ENCODE data around the gene TMEM145. TPM values are rescaled to one million over a fixed set of nuclear protein-coding genes. Genes with fewer than 3 reads are reported as not detected.

Gene TMEM145
- total RNA-seq, 2 donors from 2014 or later, result 0.94 TPM; not detected in 1

DNA sequence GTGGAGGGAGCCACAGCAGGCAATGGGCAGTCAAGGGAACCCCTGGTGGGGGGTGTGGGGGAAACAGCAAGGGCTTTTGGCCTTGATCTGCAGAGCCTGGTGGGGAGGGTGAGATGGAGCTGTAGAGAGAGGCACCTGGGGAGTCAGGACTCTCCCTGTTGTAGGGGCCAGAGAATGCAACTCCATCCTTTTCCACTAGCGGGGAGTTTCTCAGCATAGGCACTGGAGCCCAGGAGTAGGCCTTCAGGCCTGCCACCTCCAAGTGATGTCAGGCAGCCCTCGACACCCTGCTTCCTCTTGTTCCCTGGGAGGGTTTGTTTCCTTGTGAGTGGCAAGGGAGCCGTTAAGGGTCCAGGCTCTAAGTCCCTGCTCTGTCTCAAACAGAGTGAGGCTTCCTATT, 37.3 kb downstream of the TMEM145 start:
- no peaks in the 10 kb centered on the region for H3K9me3 ChIP-seq
- no peaks in the 10 kb centered on the region for H3K4me1 ChIP-seq
- no peak for DNase-seq (ENCODE audit: low spot score)
- peaks cover 16% of the 10 kb centered on the region for H3K36me3 ChIP-seq
- H3K27me3 ChIP-seq, result no peaks in the 10 kb centered on the region
- TF ChIP-seq, protein P1, sequence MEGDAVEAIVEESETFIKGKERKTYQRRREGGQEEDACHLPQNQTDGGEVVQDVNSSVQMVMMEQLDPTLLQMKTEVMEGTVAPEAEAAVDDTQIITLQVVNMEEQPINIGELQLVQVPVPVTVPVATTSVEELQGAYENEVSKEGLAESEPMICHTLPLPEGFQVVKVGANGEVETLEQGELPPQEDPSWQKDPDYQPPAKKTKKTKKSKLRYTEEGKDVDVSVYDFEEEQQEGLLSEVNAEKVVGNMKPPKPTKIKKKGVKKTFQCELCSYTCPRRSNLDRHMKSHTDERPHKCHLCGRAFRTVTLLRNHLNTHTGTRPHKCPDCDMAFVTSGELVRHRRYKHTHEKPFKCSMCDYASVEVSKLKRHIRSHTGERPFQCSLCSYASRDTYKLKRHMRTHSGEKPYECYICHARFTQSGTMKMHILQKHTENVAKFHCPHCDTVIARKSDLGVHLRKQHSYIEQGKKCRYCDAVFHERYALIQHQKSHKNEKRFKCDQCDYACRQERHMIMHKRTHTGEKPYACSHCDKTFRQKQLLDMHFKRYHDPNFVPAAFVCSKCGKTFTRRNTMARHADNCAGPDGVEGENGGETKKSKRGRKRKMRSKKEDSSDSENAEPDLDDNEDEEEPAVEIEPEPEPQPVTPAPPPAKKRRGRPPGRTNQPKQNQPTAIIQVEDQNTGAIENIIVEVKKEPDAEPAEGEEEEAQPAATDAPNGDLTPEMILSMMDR (IDR thresholded peaks at IDR 0.05), result no peak
- H3K27ac ChIP-seq, result no peak overlapping the region
- no peak overlapping the region for H3K4me3 ChIP-seq

DNA sequence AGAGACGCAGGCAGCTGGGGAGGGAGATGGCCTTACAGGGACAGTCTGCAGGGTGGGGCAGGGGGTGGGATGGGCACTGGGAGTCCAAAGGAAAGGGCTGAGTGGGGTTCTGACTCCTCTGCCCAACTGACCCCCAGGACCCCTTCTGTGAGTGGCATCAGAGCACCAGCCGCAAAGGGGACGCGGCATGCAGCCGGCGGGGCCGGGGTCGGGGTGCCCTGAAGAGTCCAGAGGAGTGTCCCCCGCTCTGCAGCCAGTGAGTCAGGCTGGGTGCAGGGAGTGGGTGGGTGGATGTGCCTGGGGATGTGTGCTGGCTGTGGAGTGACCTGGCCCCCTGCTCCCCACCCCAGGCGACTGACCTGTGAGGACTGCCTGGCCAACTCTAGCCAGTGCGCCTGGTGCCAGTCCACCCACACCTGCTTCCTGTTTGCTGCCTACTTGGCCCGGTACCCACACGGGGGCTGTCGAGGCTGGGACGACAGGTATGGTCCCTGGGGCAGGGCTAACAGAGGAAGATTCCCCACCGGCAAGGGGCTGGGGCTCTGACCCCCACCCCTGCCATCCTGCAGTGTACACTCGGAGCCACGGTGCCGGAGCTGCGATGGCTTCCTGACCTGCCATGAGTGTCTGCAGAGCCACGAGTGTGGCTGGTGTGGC, 38.1 kb downstream of the TMEM145 start:
- H3K36me3 ChIP-seq, result peaks cover 24% of the 10 kb centered on the region

DNA sequence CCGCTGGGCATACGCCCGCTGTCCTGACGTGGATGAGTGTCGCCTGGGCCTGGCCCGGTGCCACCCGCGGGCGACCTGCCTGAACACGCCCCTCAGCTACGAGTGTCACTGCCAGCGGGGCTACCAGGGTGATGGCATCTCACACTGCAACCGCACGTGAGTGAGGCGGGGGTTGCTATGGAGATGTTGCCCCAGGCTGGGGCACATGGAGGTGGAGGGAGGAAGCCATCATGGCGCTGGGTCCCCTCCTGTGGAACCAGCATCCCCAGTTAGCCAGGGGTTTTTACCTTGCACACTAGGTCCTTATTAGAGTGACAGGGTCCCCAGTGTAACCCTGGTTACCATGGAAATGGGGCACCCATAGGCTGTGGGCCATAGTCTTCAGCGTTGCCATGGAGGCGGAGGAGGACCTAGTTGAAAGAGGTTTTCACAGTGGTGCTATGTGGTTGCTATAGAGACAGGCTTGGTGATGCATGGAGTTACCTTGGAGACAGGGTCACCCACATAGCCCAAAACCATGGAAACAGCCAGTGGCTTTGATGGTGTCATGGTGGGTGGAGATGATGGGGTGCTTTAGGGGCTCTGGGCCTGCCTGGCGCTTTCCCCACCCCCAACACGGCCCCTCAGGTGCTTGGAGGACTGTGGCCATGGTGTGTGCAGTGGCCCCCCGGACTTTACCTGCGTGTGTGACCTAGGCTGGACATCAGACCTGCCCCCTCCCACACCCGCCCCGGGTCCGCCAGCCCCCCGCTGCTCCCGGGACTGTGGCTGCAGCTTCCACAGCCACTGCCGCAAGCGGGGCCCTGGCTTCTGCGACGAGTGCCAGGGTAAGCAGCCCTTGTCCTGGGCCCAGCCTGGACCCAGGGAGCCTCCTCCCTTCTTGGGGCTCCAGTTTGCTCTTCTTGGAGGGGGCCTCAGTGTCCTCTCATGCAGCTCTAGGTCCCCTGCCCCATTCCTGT, 39.5 kb downstream of the TMEM145 start:
- no peaks in the 10 kb centered on the region for H3K4me1 ChIP-seq
- H3K36me3 ChIP-seq, result peaks cover 37% of the 10 kb centered on the region
- H3K9me3 ChIP-seq, result no peaks in the 10 kb centered on the region
- no peaks in the 10 kb centered on the region for H3K27me3 ChIP-seq
- no peak overlapping the region for H3K4me3 ChIP-seq
- no peak for DNase-seq (ENCODE audit: low spot score)
- H3K27ac ChIP-seq, result no peak overlapping the region
- TF ChIP-seq, protein P1 (IDR thresholded peaks at IDR 0.05), result no peak

More for the DNA sequence above, 38.1 kb downstream of the TMEM145 start:
- no peak overlapping the region for H3K27ac ChIP-seq
- H3K9me3 ChIP-seq, result no peaks in the 10 kb centered on the region
- DNase-seq (ENCODE audit: low spot score), result no peak
- no peak overlapping the region for H3K4me3 ChIP-seq
- TF ChIP-seq, protein P1 (IDR thresholded peaks at IDR 0.05), result no peak
- no peaks in the 10 kb centered on the region for H3K27me3 ChIP-seq
- H3K4me1 ChIP-seq, result no peaks in the 10 kb centered on the region

DNA sequence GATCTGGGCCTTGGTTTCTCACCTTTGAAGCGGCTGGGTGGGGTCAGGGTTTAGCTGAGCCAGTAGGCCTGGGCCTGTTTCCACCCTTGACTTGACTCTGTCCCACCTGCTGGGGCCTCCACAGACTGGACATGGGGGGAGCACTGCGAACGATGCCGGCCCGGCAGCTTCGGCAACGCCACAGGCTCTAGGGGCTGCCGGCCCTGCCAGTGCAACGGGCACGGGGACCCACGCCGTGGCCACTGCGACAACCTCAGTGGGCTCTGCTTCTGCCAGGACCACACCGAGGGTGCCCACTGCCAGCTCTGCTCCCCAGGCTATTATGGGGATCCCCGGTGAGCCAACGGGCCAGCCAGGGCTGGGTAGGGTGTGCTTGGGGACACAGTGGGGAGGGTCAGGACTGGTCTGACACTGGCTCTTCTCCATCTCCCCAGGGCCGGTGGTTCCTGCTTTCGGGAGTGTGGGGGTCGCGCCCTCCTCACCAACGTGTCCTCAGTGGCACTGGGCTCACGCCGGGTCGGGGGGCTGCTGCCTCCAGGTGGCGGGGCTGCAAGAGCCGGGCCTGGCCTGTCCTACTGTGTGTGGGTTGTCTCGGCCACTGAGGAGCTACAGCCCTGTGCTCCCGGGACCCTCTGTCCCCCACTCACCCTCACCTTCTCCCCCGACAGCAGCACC, 40.4 kb downstream of the TMEM145 start:
- no peak overlapping the region for H3K4me3 ChIP-seq
- no peak overlapping the region for H3K27ac ChIP-seq
- DNase-seq (ENCODE audit: low spot score), result no peak
- no peaks in the 10 kb centered on the region for H3K27me3 ChIP-seq
- no peaks in the 10 kb centered on the region for H3K9me3 ChIP-seq
- H3K4me1 ChIP-seq, result no peaks in the 10 kb centered on the region
- peaks cover 40% of the 10 kb centered on the region for H3K36me3 ChIP-seq
- TF ChIP-seq, protein P1 (IDR thresholded peaks at IDR 0.05), result no peak

DNA sequence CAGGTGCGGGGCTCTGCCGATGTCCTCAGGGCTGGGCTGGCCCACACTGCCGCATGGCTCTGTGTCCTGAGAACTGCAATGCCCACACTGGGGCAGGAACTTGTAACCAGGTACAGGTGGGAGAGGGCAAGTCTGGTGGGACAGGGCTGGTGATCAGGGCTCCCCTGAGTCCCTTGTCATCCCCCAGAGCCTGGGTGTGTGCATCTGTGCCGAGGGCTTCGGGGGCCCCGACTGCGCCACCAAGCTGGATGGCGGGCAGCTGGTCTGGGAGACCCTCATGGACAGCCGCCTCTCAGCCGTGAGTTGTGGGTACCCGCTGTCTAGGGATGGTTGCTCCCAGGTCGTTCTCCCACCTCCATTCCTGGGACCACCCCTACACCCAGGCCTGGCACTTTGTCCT, 42.8 kb downstream of the TMEM145 start:
- no peak for DNase-seq (ENCODE audit: low spot score)
- H3K4me3 ChIP-seq, result no peak overlapping the region
- TF ChIP-seq, protein P1 (IDR thresholded peaks at IDR 0.05), result no peak
- H3K27ac ChIP-seq, result no peak overlapping the region
- no peaks in the 10 kb centered on the region for H3K9me3 ChIP-seq
- no peaks in the 10 kb centered on the region for H3K4me1 ChIP-seq
- no peaks in the 10 kb centered on the region for H3K27me3 ChIP-seq
- peaks cover 51% of the 10 kb centered on the region for H3K36me3 ChIP-seq

All from right atrium auricular region (tissue), 2 donors.